Astrocyte of the cerebellum (primary cell): Measurements from ENCODE around the gene LSM3.

Experiments
- DNase-seq: peaks from one replicate; pipeline ENCODE4 v3.0.0-alpha.2; 2011; ENCODE audit warnings: low read depth
- H3K4me3 ChIP-seq: 2 replicates; pipeline ENCODE4 v1.5.1; 2011; ENCODE audit warnings: mild to moderate bottlenecking, low read depth, low read length, moderate library complexity
- in situ Hi-C: cut with HindIII; loops from 2 replicates; pipeline ENCODE4 v1.10.0; 2017; ENCODE audit warnings: low sequenced_read_pairs
- TF ChIP-seq, protein P1 (sequence below): IDR thresholded peaks from 2 replicates; pipeline ENCODE4 v1.5.1; 2012; ENCODE audit warnings: low read length, low read depth, moderate library complexity, mild to moderate bottlenecking; ENCODE audit errors: missing control alignments

Gene LSM3

DNA sequence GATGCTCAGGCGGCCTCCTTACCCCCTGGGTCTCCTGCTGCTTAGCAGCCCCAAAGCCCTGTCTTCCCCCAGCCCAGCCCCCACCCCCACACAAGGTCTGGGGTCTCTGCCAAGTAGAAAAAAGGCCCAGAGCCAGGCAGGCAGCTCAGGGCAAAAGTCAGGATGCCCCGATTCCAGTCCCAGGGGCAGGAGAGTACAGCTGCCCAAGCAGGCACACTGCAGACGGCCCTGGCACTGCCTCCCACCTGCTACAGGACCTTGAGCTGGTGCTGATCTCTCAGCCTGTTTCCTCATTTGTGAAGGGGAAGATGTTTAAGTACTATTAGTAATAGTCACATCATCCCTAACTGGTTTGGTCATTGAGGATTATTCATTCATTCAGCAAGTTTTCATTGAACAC, 41.2 kb upstream of the LSM3 start:
- TF ChIP-seq, protein P1, sequence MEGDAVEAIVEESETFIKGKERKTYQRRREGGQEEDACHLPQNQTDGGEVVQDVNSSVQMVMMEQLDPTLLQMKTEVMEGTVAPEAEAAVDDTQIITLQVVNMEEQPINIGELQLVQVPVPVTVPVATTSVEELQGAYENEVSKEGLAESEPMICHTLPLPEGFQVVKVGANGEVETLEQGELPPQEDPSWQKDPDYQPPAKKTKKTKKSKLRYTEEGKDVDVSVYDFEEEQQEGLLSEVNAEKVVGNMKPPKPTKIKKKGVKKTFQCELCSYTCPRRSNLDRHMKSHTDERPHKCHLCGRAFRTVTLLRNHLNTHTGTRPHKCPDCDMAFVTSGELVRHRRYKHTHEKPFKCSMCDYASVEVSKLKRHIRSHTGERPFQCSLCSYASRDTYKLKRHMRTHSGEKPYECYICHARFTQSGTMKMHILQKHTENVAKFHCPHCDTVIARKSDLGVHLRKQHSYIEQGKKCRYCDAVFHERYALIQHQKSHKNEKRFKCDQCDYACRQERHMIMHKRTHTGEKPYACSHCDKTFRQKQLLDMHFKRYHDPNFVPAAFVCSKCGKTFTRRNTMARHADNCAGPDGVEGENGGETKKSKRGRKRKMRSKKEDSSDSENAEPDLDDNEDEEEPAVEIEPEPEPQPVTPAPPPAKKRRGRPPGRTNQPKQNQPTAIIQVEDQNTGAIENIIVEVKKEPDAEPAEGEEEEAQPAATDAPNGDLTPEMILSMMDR: no peak
- DNase-seq: no peak
- in situ Hi-C loops: no loop called here
- no peak overlapping the region for H3K4me3 ChIP-seq

DNA sequence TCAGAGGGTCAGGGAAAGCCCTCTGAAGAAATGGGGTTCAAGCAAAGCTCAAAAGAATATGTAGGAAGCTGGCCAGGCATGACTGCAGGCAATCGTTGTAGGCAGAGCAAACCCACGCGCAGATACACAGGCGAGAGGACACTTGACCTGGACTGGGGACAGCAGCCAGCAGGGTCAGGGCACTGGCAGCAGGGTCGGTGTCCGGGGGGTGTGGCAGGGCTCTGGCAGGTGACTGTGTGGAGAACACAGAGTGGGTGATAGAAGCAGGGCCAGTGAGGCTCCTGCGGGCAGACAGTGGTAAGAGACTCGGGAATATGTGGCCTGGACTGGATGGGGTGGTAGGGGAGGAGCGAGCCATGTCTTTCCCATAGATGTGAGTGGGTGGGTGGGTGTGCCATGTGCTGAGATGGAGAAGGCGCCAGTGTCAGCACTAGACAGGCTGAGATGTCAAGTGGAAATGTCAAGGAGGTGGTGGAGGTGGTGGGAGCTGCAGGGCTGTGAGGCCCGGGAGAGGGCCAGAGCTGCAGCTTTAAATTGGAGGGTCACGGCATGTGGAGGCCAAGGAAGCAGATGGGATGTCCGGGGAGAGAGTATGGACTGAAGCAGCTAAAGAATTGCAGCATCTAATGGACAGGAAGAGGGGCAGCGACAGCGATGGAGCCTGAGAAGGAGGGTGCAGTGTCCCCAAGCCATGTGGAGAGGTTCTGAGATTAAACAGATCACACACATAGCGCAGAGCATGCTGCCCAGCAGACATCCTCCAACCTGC, 40.3 kb upstream of the LSM3 start:
- TF ChIP-seq, protein P1: no peak
- in situ Hi-C loops: no loop called here
- DNase-seq: no peak
- no peak overlapping the region for H3K4me3 ChIP-seq

DNA sequence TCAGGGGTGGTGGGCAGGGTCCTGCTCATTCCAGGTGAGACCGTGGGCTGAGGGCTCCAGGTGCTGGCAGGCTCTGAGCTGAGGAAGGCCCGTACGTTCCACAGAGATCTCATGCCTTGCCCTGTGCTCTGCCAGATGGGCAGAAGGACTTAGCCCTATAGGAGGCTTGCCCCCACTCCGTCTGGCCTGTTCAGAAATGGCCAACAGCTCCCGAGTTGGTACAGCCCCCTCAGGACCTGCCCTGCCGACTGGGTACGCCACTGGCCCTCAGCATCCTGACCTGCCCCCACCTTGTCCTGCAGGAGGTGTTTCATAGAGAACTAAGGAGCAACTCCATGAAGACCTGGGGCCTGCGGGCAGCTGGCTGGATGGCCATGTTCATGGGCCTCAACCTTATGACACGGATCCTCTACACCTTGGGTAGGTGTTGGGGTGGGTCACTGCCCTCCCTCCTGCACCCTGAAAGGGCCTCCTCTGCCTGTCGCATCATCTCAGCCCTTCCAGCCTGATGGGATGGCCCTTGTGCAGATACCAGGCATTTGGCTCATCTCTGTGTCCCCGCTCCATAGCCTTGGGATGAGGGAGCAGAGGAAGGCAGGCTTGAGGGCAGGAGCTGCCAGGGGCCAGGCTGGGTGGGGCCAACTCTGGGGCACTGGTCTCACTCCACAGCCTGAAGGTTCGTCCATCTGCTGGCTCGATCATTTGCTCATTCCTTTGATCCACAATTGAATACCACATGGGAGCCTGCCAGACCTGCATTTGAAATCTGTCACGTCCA, 39.5 kb upstream of the LSM3 start:
- no peak for DNase-seq
- TF ChIP-seq, protein P1: no peak
- H3K4me3 ChIP-seq: no peak overlapping the region
- in situ Hi-C loops: no loop called here

DNA sequence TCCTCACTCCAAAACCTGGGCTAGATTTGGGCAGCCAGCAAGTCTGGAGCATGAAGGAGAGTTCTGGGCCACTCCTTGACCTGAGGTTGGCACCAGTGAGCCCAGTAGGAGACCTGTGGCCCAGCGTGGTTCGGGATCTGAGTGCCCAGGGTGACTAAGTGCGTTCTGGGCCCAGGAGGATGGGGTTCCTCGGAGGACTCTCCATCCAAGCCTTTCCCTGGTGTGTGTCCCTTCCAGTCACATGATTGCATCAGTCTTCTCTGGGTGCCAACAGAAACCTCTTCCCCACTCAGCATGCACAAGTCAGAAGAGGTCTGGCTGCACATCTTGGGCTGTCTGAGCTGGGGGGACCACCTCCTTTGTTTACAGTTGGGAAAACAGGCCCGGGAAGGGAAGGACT, 38.8 kb upstream of the LSM3 start:
- in situ Hi-C loops: no loop called here
- no peak for DNase-seq
- TF ChIP-seq, protein P1: no peak
- no peak overlapping the region for H3K4me3 ChIP-seq

DNA sequence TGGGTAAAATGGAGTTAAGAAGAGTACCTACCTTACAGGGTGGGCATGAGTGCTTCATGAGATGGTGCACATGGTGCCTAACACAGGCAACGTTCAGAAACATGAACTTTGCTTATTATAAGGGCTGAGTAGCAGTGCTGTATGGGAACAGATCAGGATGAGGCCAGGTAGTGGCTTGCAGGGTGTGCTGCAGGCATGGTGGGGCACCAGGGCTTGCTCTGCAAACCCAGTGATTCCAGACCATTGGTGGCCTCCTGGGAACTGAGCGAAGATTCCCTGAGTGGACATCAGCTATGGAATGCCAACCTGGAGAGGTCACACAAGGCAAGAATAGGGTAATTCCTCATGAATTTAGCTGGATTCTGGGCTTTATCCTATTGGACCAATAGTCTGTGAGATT, 37.9 kb upstream of the LSM3 start:
- in situ Hi-C loops: no loop called here
- DNase-seq: no peak
- H3K4me3 ChIP-seq: no peak overlapping the region
- TF ChIP-seq, protein P1: no peak

DNA sequence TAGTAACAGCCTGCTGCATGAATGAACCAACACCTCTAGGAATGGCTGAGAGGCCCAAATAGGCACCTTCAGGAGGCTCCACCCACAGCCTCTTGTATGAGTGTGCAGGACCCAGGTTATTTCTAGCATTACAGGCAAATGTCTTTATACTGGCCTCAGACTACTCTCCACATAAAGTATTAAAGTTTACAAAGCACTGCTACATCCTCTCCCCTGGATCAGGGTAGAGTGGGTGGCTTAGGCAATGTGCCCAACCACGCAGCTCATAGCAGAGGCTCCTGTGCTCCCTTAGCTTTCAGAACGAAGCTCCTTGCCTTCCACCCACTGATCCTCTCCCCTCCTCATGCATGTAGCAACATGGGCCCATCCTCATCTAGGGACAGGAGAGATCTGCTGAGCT, 37.5 kb upstream of the LSM3 start:
- no peak overlapping the region for H3K4me3 ChIP-seq
- no peak for DNase-seq
- in situ Hi-C loops: no loop called here
- TF ChIP-seq, protein P1: no peak
